GM12878 (cell line): ENCODE results near the gene DRAP1. TPM values are rescaled to one million over a fixed set of nuclear protein-coding genes. Genes with fewer than 3 reads are reported as not detected.

Source experiments
- BACH1 ChIP-seq: fragments of 450-650 bp; IDR thresholded peaks from 2 replicates; pipeline ENCODE4 v1.6.1; 2017; ENCODE audit warnings: mild to moderate bottlenecking, borderline replicate concordance
- BMI1 ChIP-seq: fragments of 450-650 bp; IDR thresholded peaks from 2 replicates; pipeline ENCODE4 v1.6.1; 2016; ENCODE audit warnings: mild to moderate bottlenecking, moderate library complexity, borderline replicate concordance
- CBX5 ChIP-seq: sonication (generic); IDR thresholded peaks from 2 replicates; pipeline ENCODE4 v1.6.1; 2016; ENCODE audit warnings: low read depth, moderate library complexity, mild to moderate bottlenecking, inconsistent platforms
- CREB1 ChIP-seq: IDR thresholded peaks from 2 replicates; pipeline ENCODE4 v1.6.1; 2012; ENCODE audit warnings: low read depth, mild to moderate bottlenecking, inconsistent platforms
- IKZF2 ChIP-seq, 2 experiments: fragments of 450-650 bp; IDR thresholded peaks; 2 replicates each; pipeline ENCODE4 v1.6.1; 2017; ENCODE audit warnings: mild to moderate bottlenecking in 2 of 2, moderate library complexity in 2 of 2
- IRF4 ChIP-seq: IDR thresholded peaks from 2 replicates; pipeline ENCODE4 v1.6.1; 2011; ENCODE audit warnings: low read depth, low read length
- KDM1A ChIP-seq: fragments of 200-600 bp; sonication (generic); IDR thresholded peaks from 2 replicates; pipeline ENCODE4 v1.6.1; 2016; ENCODE audit warnings: borderline replicate concordance
- MTA3 ChIP-seq: IDR thresholded peaks from 2 replicates; pipeline ENCODE4 v1.6.1; 2012; ENCODE audit warnings: low read length, inconsistent platforms, borderline replicate concordance
- MYC ChIP-seq: IDR thresholded peaks from 2 replicates; pipeline ENCODE4 v1.6.1; 2011; ENCODE audit warnings: mild to moderate bottlenecking, low read length, moderate library complexity, inconsistent platforms; ENCODE audit not compliant: insufficient read depth, insufficient replicate concordance, insufficient read length, severe bottlenecking
- POLR2AphosphoS2 ChIP-seq: IDR thresholded peaks from 2 replicates; pipeline ENCODE4 v1.6.1; 2011; ENCODE audit warnings: low read depth, mild to moderate bottlenecking, low read length, improper control_type of control experiment, moderate library complexity
- RAD51 ChIP-seq: fragments of 450-650 bp; IDR thresholded peaks from 2 replicates; pipeline ENCODE4 v1.6.1; 2016; ENCODE audit warnings: moderate library complexity, mild to moderate bottlenecking, inconsistent platforms
- SPI1 ChIP-seq: IDR thresholded peaks from 2 replicates; pipeline ENCODE4 v1.6.1; 2011; ENCODE audit warnings: low read depth, mild to moderate bottlenecking, low read length, moderate library complexity, borderline replicate concordance; ENCODE audit not compliant: insufficient read depth
- SUZ12 ChIP-seq: fragments of 200-600 bp; sonication (generic); IDR thresholded peaks from one replicate; pipeline ENCODE4 v1.6.1; 2018; ENCODE audit warnings: antibody characterized with exemption, mild to moderate bottlenecking; ENCODE audit not compliant: unreplicated experiment
- TAF1 ChIP-seq: IDR thresholded peaks from 2 replicates; pipeline ENCODE4 v1.6.1; 2011; ENCODE audit warnings: mild to moderate bottlenecking, low read depth, low read length, borderline replicate concordance
- TCF3 ChIP-seq: IDR thresholded peaks from 2 replicates; pipeline ENCODE4 v1.6.1; 2012; ENCODE audit warnings: low read depth, mild to moderate bottlenecking, low read length, borderline replicate concordance; ENCODE audit not compliant: insufficient read depth
- YY1 ChIP-seq: IDR thresholded peaks from 2 replicates; pipeline ENCODE4 v1.6.1; 2011; ENCODE audit warnings: low read depth, mild to moderate bottlenecking, low read length
- ZNF207 ChIP-seq: fragments of 450-650 bp; IDR thresholded peaks from 2 replicates; pipeline ENCODE4 v1.6.1; 2014; ENCODE audit warnings: antibody characterized with exemption, mild to moderate bottlenecking, borderline replicate concordance
- ZNF622 ChIP-seq: fragments of 450-650 bp; IDR thresholded peaks from 2 replicates; pipeline ENCODE4 v1.6.1; 2017; ENCODE audit warnings: mild to moderate bottlenecking, inconsistent platforms
- polyA plus RNA-seq, 11 experiments: library from polyadenylated mRNA; depleted of rRNA in 4 of 11; unstranded in 6 of 11; stranded (reverse) in 5 of 11; fragments of >200 nt; fragmentation: Nextera tagmentation in 4 of 11; fragmentation: Illumina TruSeq in 1 of 11; extraction: Ambion mirVana in 4 of 11; extraction: Trizol in 1 of 11; gene quantifications; 1 replicate in 1 of 11; 2 replicates in 10 of 11; pipeline versions ENCODE4 v1.2.1 to v1.2.3, GENCODE V29; 2011 to 2016; ENCODE audit warnings: inconsistent platforms in 2 of 11, missing spikeins in 2 of 11, low read depth in 1 of 11
- total RNA-seq, 4 experiments: library from RNA; depleted of rRNA in 3 of 4; stranded (reverse); fragments of >200 nt in 3 of 4; fragmentation: Illumina TruSeq in 1 of 4; extraction: Trizol in 1 of 4; gene quantifications; 2 replicates each; pipeline versions ENCODE4 v1.2.1 to v1.2.3, GENCODE V29; 2013 to 2021
- TF ChIP-seq, protein P1 (sequence below): IDR thresholded peaks from 2 replicates; pipeline ENCODE4 v1.6.1; 2011; ENCODE audit warnings: low read depth, mild to moderate bottlenecking, low read length, moderate library complexity, borderline replicate concordance; ENCODE audit errors: extremely low read depth
- TF ChIP-seq, protein P2 (sequence below): IDR thresholded peaks from 2 replicates; pipeline ENCODE4 v1.6.1; 2012; ENCODE audit warnings: low read depth, low read length, improper control_type of control experiment
- TF ChIP-seq, protein P3 (sequence below): fragments of 450-650 bp; IDR thresholded peaks from 2 replicates; pipeline ENCODE4 v1.6.1; 2017; ENCODE audit warnings: mild to moderate bottlenecking, low read depth, inconsistent platforms; ENCODE audit not compliant: poor library complexity, severe bottlenecking
- TF ChIP-seq, protein P4 (sequence below): fragments of 450-650 bp; formaldehyde crosslinking; IDR thresholded peaks from 2 replicates; pipeline ENCODE4 v1.4.0; 2020; ENCODE audit warnings: mild to moderate bottlenecking, moderate library complexity
- TF ChIP-seq, protein P5 (sequence below): fragments of 450-650 bp; IDR thresholded peaks from 2 replicates; pipeline ENCODE4 v1.6.1; 2016; ENCODE audit warnings: mild to moderate bottlenecking

Gene DRAP1
- total and polyA plus RNA-seq, 10 of the 15 experiments (the other 5 are each of a cell fraction or from before 2014, with no cell fraction given), result 9.4 to 163 (median 114) TPM

DNA sequence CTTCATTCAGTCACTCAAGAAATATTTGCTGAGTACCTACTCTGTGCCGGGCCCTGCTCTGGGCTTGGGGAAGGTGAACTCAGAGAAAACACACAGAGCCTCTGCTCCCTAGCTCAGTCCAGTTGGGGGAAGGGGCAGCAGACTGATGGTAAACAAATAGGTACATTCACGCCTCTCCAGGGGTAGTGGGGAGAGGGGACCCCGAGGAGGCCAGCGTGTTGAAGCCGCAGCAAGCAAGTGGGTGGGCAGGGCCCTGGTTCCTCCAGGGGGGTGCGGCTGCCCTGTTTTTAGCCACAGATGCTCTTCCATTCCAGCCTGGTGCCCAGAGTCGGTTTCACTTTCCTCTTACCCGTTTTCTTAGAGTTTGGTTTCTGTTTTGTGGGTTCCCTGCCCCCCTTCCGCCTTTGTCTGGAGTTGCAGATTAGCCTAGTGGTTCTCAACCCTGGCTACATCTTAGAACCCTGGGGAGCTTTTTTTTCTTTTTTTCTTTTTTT is 8.7 kb downstream of the DRAP1 start (continued):
- TF ChIP-seq, protein P1, sequence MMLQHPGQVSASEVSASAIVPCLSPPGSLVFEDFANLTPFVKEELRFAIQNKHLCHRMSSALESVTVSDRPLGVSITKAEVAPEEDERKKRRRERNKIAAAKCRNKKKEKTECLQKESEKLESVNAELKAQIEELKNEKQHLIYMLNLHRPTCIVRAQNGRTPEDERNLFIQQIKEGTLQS, result no peak
- TF ChIP-seq CREB1 (no peak), IKZF2 (IDR thresholded peaks at IDR 0.05) (peak; percentile 73 to 76; a peak in 3 of 4 replicates), YY1 (0 out of 2 replicates have a peak, but pooled peaks have one; percentile 16), MTA3 (peak; percentile 28; the same call in 1 of the 2 replicates), IRF4 (no peak), TAF1 (peak; percentile 60), CBX5 (no peak), SPI1 (0 out of 2 replicates have a peak, but pooled peaks have one; percentile 10), KDM1A (no peak), POLR2AphosphoS2 (no peak), ZNF622 (no peak), RAD51 (no peak), TCF3 (no peak), BMI1 (no peak), BACH1 (0 out of 2 replicates have a peak, but pooled peaks have one; percentile 36), ZNF207 (no peak), SUZ12 (no peak), MYC (no peak)
- TF ChIP-seq, protein P2, sequence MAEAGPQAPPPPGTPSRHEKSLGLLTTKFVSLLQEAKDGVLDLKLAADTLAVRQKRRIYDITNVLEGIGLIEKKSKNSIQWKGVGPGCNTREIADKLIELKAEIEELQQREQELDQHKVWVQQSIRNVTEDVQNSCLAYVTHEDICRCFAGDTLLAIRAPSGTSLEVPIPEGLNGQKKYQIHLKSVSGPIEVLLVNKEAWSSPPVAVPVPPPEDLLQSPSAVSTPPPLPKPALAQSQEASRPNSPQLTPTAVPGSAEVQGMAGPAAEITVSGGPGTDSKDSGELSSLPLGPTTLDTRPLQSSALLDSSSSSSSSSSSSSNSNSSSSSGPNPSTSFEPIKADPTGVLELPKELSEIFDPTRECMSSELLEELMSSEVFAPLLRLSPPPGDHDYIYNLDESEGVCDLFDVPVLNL, result no peak
- TF ChIP-seq, protein P3, sequence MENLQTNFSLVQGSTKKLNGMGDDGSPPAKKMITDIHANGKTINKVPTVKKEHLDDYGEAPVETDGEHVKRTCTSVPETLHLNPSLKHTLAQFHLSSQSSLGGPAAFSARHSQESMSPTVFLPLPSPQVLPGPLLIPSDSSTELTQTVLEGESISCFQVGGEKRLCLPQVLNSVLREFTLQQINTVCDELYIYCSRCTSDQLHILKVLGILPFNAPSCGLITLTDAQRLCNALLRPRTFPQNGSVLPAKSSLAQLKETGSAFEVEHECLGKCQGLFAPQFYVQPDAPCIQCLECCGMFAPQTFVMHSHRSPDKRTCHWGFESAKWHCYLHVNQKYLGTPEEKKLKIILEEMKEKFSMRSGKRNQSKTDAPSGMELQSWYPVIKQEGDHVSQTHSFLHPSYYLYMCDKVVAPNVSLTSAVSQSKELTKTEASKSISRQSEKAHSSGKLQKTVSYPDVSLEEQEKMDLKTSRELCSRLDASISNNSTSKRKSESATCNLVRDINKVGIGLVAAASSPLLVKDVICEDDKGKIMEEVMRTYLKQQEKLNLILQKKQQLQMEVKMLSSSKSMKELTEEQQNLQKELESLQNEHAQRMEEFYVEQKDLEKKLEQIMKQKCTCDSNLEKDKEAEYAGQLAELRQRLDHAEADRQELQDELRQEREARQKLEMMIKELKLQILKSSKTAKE, result peak; percentile 65
- TF ChIP-seq, protein P4, sequence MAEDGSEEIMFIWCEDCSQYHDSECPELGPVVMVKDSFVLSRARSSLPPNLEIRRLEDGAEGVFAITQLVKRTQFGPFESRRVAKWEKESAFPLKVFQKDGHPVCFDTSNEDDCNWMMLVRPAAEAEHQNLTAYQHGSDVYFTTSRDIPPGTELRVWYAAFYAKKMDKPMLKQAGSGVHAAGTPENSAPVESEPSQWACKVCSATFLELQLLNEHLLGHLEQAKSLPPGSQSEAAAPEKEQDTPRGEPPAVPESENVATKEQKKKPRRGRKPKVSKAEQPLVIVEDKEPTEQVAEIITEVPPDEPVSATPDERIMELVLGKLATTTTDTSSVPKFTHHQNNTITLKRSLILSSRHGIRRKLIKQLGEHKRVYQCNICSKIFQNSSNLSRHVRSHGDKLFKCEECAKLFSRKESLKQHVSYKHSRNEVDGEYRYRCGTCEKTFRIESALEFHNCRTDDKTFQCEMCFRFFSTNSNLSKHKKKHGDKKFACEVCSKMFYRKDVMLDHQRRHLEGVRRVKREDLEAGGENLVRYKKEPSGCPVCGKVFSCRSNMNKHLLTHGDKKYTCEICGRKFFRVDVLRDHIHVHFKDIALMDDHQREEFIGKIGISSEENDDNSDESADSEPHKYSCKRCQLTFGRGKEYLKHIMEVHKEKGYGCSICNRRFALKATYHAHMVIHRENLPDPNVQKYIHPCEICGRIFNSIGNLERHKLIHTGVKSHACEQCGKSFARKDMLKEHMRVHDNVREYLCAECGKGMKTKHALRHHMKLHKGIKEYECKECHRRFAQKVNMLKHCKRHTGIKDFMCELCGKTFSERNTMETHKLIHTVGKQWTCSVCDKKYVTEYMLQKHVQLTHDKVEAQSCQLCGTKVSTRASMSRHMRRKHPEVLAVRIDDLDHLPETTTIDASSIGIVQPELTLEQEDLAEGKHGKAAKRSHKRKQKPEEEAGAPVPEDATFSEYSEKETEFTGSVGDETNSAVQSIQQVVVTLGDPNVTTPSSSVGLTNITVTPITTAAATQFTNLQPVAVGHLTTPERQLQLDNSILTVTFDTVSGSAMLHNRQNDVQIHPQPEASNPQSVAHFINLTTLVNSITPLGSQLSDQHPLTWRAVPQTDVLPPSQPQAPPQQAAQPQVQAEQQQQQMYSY (CRISPR knock-in tag), result no peak
- TF ChIP-seq, protein P5, sequence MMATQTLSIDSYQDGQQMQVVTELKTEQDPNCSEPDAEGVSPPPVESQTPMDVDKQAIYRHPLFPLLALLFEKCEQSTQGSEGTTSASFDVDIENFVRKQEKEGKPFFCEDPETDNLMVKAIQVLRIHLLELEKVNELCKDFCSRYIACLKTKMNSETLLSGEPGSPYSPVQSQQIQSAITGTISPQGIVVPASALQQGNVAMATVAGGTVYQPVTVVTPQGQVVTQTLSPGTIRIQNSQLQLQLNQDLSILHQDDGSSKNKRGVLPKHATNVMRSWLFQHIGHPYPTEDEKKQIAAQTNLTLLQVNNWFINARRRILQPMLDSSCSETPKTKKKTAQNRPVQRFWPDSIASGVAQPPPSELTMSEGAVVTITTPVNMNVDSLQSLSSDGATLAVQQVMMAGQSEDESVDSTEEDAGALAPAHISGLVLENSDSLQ, result peak; percentile 6; the same call in 1 of the 2 replicates
